ENCODE results near the gene TIMM13. TPM values are rescaled to one million over a fixed set of nuclear protein-coding genes. Genes with fewer than 3 reads are reported as not detected.

The TIMM13 gene
- total RNA-seq, 1 experiment from 2014 or later = 129 TPM

GRCh38 chr19:2425622-2426581 lies 1.5 kb downstream of the TIMM13 start:
- no TSS peak for BruUV-seq (replicated peaks)
- H3K4me2 ChIP-seq (ENCODE audit: low read length) = peak overlapping the region; percentile 99
- intact Hi-C loops (cut with micrococcal nuclease) = no loop called here
- ChIA-PET POLR2A (ENCODE audit: unreplicated experiment) (no interaction called here), CTCF (interaction anchor here (0.5 kb wide), 1 partner anchor 153 kb away, joined by 3 read pairs; no protein-coding TSS in a partner anchor)
- H3K4me1 ChIP-seq (ENCODE audit: insufficient read depth, low read length) = peaks cover 12% of the 10 kb centered on the region; the same call in 1 of the 2 replicates
- no peaks in the 10 kb centered on the region for H3K9me3 ChIP-seq (ENCODE audit: low read length)
- peak overlapping the region; percentile 96 for H3K27ac ChIP-seq (ENCODE audit: low read length)
- no peaks in the 10 kb centered on the region for H3K27me3 ChIP-seq (ENCODE audit: low read length)
- H3K36me3 ChIP-seq (ENCODE audit: low read depth, low read length) = peaks cover under 1% of the 10 kb centered on the region; the same call in 1 of the 2 replicates
- ATAC-seq = peak; percentile 1; the same call in 1 of the 2 replicates
- DNase-seq = no peak
- H3K79me2 ChIP-seq (ENCODE audit: low read length) = peaks cover 35% of the 10 kb centered on the region
- TF ChIP-seq EZH2 (IDR thresholded peaks at IDR 0.05; ENCODE audit: low read length, unreplicated experiment) = no peak
- TF ChIP-seq CTCF (conservative IDR thresholded peaks at IDR 0.05; ENCODE audit: low read depth, low read length) = no peak
- no peak for TF ChIP-seq EZH2phosphoT487 (IDR thresholded peaks at IDR 0.05; ENCODE audit: borderline replicate concordance, low read length)
- no peak overlapping the region for H2AFZ ChIP-seq (ENCODE audit: low read length)
- H3K9me2 ChIP-seq (replicated peaks; ENCODE audit: low read length) = no peaks in the 10 kb centered on the region
- H3K9ac ChIP-seq (ENCODE audit: low read length) = peak overlapping the region; percentile 100
- H3F3A ChIP-seq (ENCODE audit: low read length, unreplicated experiment) = peaks cover 4% of the 10 kb centered on the region
- H3K4me3 ChIP-seq (ENCODE audit: low read length) = peak overlapping the region; percentile 97
- H4K20me1 ChIP-seq (ENCODE audit: low read length) = 0 out of 2 replicates have a peak, but pooled peaks cover 5% of the 10 kb centered on the region

- Histone ChIP-seq H3K9me3 (ENCODE audit: low read length) (no peaks in the 10 kb centered on the region), H3K27me3 (ENCODE audit: low read length) (no peaks in the 10 kb centered on the region), H3K9me2 (replicated peaks; ENCODE audit: low read length) (no peaks in the 10 kb centered on the region), H3K36me3 (ENCODE audit: low read depth, low read length) (no peaks in the 10 kb centered on the region), H3K27ac (ENCODE audit: low read length) (peak overlapping the region; percentile 96; the same call in 1 of the 2 replicates), H3K9ac (ENCODE audit: low read length) (peak overlapping the region; percentile 100; the same call in 1 of the 2 replicates), H3K4me2 (ENCODE audit: low read length) (peak overlapping the region; percentile 99), H3F3A (ENCODE audit: low read length, unreplicated experiment) (peaks cover 4% of the 10 kb centered on the region), H4K20me1 (ENCODE audit: low read length) (0 out of 2 replicates have a peak, but pooled peaks cover 5% of the 10 kb centered on the region), H3K4me3 (ENCODE audit: low read length) (peak overlapping the region; percentile 97), H3K4me1 (ENCODE audit: insufficient read depth, low read length) (peaks cover 12% of the 10 kb centered on the region; the same call in 1 of the 2 replicates), H3K79me2 (ENCODE audit: low read length) (peaks cover 35% of the 10 kb centered on the region), H2AFZ (ENCODE audit: low read length) (no peak overlapping the region)
- intact Hi-C loops (cut with micrococcal nuclease) = no loop called here
- peak; percentile 66 for DNase-seq
- peak; percentile 34; the same call in 1 of the 2 replicates for TF ChIP-seq CTCF (conservative IDR thresholded peaks at IDR 0.05; ENCODE audit: low read depth, low read length)
- TF ChIP-seq EZH2 (IDR thresholded peaks at IDR 0.05; ENCODE audit: low read length, unreplicated experiment) = no peak
- no peak for TF ChIP-seq EZH2phosphoT487 (IDR thresholded peaks at IDR 0.05; ENCODE audit: borderline replicate concordance, low read length)
- ChIA-PET CTCF (no interaction called here), POLR2A (ENCODE audit: unreplicated experiment) (no interaction called here)
- no TSS peak for BruUV-seq (replicated peaks)
- ATAC-seq = peak; percentile 60
Measured at GRCh38 chr19:2424686-2425621, 2.4 kb downstream of the TIMM13 start.

Data from PC-3 (cell line).